GM23338 (cell line): Measurements from ENCODE around the gene RBM38. TPM values are rescaled to one million over a fixed set of nuclear protein-coding genes. Genes with fewer than 3 reads are reported as not detected.
A peak's percentile ranks its signal among the peaks of the same experiment; 100 is the strongest.

Experiments used
- ATAC-seq: fragments of 200-7000 bp; cut with Tn5 transposase; 3 replicates; pipeline ENCODE4 v1.9.1; 2020
- DNase-seq: peaks from one replicate; pipeline ENCODE4 v3.0.0-alpha.2; 2015; ENCODE audit warnings: low spot score
- H2AFZ ChIP-seq: fragments of 200-600 bp; sonication (generic); 2 replicates; pipeline ENCODE4 v1.8.0; 2016; ENCODE audit warnings: antibody characterized with exemption, mild to moderate bottlenecking, moderate library complexity
- H3F3A ChIP-seq: fragments of 200-600 bp; sonication (generic); replicated peaks from 2 replicates; pipeline ENCODE4 v1.8.0; 2017; ENCODE audit warnings: antibody characterized with exemption, mixed run types, low read depth
- H3K27ac ChIP-seq: fragments of 200-600 bp; sonication (generic); 2 replicates; pipeline ENCODE4 v1.6.1; 2016; ENCODE audit warnings: low read depth
- H3K27me3 ChIP-seq: fragments of 200-600 bp; sonication (generic); 2 replicates; pipeline ENCODE4 v1.8.0; 2016; ENCODE audit warnings: mild to moderate bottlenecking, mixed run types, moderate library complexity; ENCODE audit not compliant: insufficient read depth
- H3K36me3 ChIP-seq: fragments of 200-600 bp; sonication (generic); 2 replicates; pipeline ENCODE4 v1.8.0; 2016; ENCODE audit warnings: mild to moderate bottlenecking; ENCODE audit not compliant: insufficient read depth
- H3K4me1 ChIP-seq: fragments of 200-600 bp; sonication (generic); 2 replicates; pipeline ENCODE4 v1.8.0; 2016; ENCODE audit warnings: mild to moderate bottlenecking, moderate library complexity; ENCODE audit not compliant: insufficient read depth
- H3K4me2 ChIP-seq: fragments of 200-600 bp; sonication (generic); 2 replicates; pipeline ENCODE4 v1.7.1; 2017; ENCODE audit warnings: mixed run types
- H3K4me3 ChIP-seq: fragments of 200-600 bp; sonication (generic); 2 replicates; pipeline ENCODE4 v1.6.1; 2016; ENCODE audit warnings: mixed run types
- H3K79me2 ChIP-seq: fragments of 200-600 bp; sonication (generic); replicated peaks from 2 replicates; pipeline ENCODE4 v1.8.0; 2017; ENCODE audit warnings: mild to moderate bottlenecking; ENCODE audit not compliant: insufficient read depth
- H3K9me2 ChIP-seq: fragments of 200-600 bp; sonication (generic); 2 replicates; pipeline ENCODE4 v1.8.0; 2017; ENCODE audit not compliant: insufficient read depth
- H4K20me1 ChIP-seq: fragments of 200-600 bp; sonication (generic); replicated peaks from 2 replicates; pipeline ENCODE4 v1.8.0; 2017; ENCODE audit warnings: mild to moderate bottlenecking; ENCODE audit not compliant: insufficient read depth
- H3K27ac Mint-ChIP-seq: 2 replicates; pipeline ENCODE4 v1.8.0; 2020; ENCODE audit warnings: inconsistent platforms, mild to moderate bottlenecking, moderate library complexity, mixed read lengths
- H3K27me3 Mint-ChIP-seq: 3 replicates; pipeline ENCODE4 v1.8.0; 2022; ENCODE audit warnings: low read depth, mild to moderate bottlenecking, moderate library complexity, mixed read lengths, inconsistent platforms; ENCODE audit not compliant: insufficient read depth, poor library complexity
- H3K36me3 Mint-ChIP-seq: 3 replicates; pipeline ENCODE4 v1.8.0; 2021; ENCODE audit warnings: low read depth, mild to moderate bottlenecking, inconsistent platforms, moderate library complexity, mixed read lengths
- H3K4me1 Mint-ChIP-seq: 3 replicates; pipeline ENCODE4 v1.8.0; 2020; ENCODE audit warnings: mild to moderate bottlenecking, inconsistent platforms, mixed read lengths
- H3K4me3 Mint-ChIP-seq: 3 replicates; pipeline ENCODE4 v1.8.0; 2021; ENCODE audit warnings: moderate library complexity, mild to moderate bottlenecking, inconsistent platforms, mixed read lengths
- H3K9me3 Mint-ChIP-seq: 3 replicates; pipeline ENCODE4 v1.8.0; 2020; ENCODE audit warnings: moderate library complexity, mild to moderate bottlenecking, inconsistent platforms, mixed read lengths
- CREB1 ChIP-seq: fragments of 250-450 bp; sonication (Bioruptor Pico); IDR thresholded peaks from 2 replicates; pipeline ENCODE4 v1.5.0; 2020; ENCODE audit warnings: low read depth, mild to moderate bottlenecking, moderate library complexity
- CTCF ChIP-seq, 2 experiments: fragments of 200-600 bp in 1 of 2; sonication (generic) in 1 of 2; conservative IDR thresholded peaks; 2 replicates each; pipeline versions ENCODE4 v1.5.1 to v1.6.1; 2016 to 2017; ENCODE audit warnings: antibody characterized with exemption in 2 of 2, low read depth in 2 of 2, mild to moderate bottlenecking in 2 of 2, moderate library complexity in 1 of 2
- ETS1 ChIP-seq: IDR thresholded peaks from 2 replicates; pipeline ENCODE4 v1.6.1; 2016; ENCODE audit warnings: antibody characterized with exemption
- EZH2 ChIP-seq: fragments of 200-600 bp; sonication (generic); IDR thresholded peaks from one replicate; pipeline ENCODE4 v1.8.0; 2017; ENCODE audit warnings: antibody characterized with exemption, mild to moderate bottlenecking, low read depth; ENCODE audit not compliant: unreplicated experiment
- EZH2phosphoT487 ChIP-seq: fragments of 200-600 bp; sonication (generic); IDR thresholded peaks from one replicate; pipeline ENCODE4 v1.8.1; 2018; ENCODE audit warnings: antibody characterized with exemption; ENCODE audit not compliant: unreplicated experiment
- JUNB ChIP-seq: IDR thresholded peaks from one replicate; pipeline ENCODE4 v1.6.1; 2016; ENCODE audit warnings: antibody characterized with exemption; ENCODE audit not compliant: unreplicated experiment
- NANOG ChIP-seq: IDR thresholded peaks from 2 replicates; pipeline ENCODE4 v1.6.1; 2016; ENCODE audit warnings: antibody characterized with exemption, borderline replicate concordance
- POLR2AphosphoS5 ChIP-seq: IDR thresholded peaks from 2 replicates; pipeline ENCODE4 v1.6.1; 2016; ENCODE audit warnings: antibody characterized with exemption, low read depth
- REST ChIP-seq: IDR thresholded peaks from one replicate; pipeline ENCODE4 v1.6.1; 2018; ENCODE audit warnings: antibody characterized with exemption; ENCODE audit not compliant: unreplicated experiment
- STAT1 ChIP-seq: IDR thresholded peaks from one replicate; pipeline ENCODE4 v1.6.1; 2016; ENCODE audit warnings: antibody characterized with exemption; ENCODE audit not compliant: unreplicated experiment
- ZNF114 ChIP-seq: fragments of 250-450 bp; sonication (Bioruptor Pico); IDR thresholded peaks from 2 replicates; pipeline ENCODE4 v1.5.0; 2020; ENCODE audit warnings: mild to moderate bottlenecking, moderate library complexity
- ZNF331 ChIP-seq: fragments of 250-450 bp; sonication (Bioruptor Pico); IDR thresholded peaks from 2 replicates; pipeline ENCODE4 v1.5.0; 2020; ENCODE audit warnings: low read depth, mild to moderate bottlenecking, moderate library complexity
- ZNF462 ChIP-seq: fragments of 250-450 bp; sonication (Bioruptor Pico); IDR thresholded peaks from 2 replicates; pipeline ENCODE4 v1.5.0; 2020; ENCODE audit warnings: mild to moderate bottlenecking, moderate library complexity
- polyA plus RNA-seq: library from polyadenylated mRNA; unstranded; fragments of >200 nt; fragmentation: Nextera tagmentation; extraction: Ambion mirVana; gene quantifications from 2 replicates; pipeline ENCODE4 v1.2.1, GENCODE V29; 2016
- total RNA-seq: library from RNA; depleted of rRNA; stranded (reverse); fragments of >200 nt; shearing (Covaris generic); gene quantifications from 2 replicates; pipeline ENCODE4 v1.2.3, GENCODE V29; 2014

RBM38 gene
- total and polyA plus RNA-seq, 2 experiments from 2014 or later: 22.9 to 80.5 TPM

DNA sequence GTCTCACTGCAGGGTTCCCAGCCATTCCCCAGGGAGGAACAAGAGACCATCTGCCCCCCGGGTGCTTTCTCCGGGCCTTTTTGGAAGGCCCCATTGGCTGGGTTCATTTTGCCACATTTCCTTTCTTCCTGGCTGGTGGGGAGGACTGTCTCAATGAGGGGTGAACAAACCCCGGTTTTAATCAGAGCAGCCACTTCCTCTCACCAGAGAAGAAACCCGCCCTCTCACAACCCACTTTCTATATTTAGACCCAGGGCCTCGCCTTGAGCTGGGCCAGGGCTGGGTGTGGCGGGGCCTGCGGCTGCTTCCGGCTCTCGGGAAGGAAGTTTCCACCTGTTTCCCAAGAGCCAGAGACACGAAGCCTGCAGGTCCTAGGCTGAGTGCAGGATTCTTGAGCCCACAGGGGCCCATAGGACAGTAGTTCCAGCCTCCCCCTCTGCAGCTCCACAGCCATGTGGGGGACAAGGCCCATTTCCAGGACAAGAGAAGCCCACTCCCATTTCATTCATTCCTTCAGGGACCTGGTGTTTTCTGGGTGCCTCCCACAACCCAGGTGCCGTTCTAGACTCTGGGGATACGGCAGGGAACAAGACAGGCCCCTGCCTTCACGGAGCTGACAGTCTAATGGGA is 41.8 kb downstream of the RBM38 start:
- H3K4me3 Mint-ChIP-seq: no peak overlapping the region
- H3K27me3 Mint-ChIP-seq: peaks cover 11% of the 10 kb centered on the region
- no peaks in the 10 kb centered on the region for H3K9me2 ChIP-seq
- DNase-seq: no peak
- no peaks in the 10 kb centered on the region for H3F3A ChIP-seq
- peaks cover 15% of the 10 kb centered on the region for H3K4me1 Mint-ChIP-seq
- H3K36me3 Mint-ChIP-seq: no peaks in the 10 kb centered on the region
- no peak overlapping the region for H3K4me2 ChIP-seq
- TF ChIP-seq ZNF114 (no peak), POLR2AphosphoS5 (no peak), ZNF462 (no peak), CTCF (conservative IDR thresholded peaks at IDR 0.05; ENCODE audit: low read depth in 2 of 2) (no peak), NANOG (no peak), ZNF331 (CRISPR knock-in tag) (no peak), CREB1 (CRISPR knock-in tag) (no peak), EZH2phosphoT487 (no peak), JUNB (no peak), EZH2 (no peak), REST (no peak), ETS1 (no peak), STAT1 (no peak)
- no peak for ATAC-seq
- no peaks in the 10 kb centered on the region for H3K27me3 ChIP-seq
- no peaks in the 10 kb centered on the region for H3K79me2 ChIP-seq
- H3K36me3 ChIP-seq: no peaks in the 10 kb centered on the region
- no peak overlapping the region for H3K4me3 ChIP-seq
- H3K27ac Mint-ChIP-seq: 0 out of 2 replicates have a peak overlapping the region, but pooled peaks have one; percentile 11
- H2AFZ ChIP-seq: no peak overlapping the region; the same call in 1 of the 2 replicates
- H3K4me1 ChIP-seq: no peaks in the 10 kb centered on the region
- no peak overlapping the region for H3K27ac ChIP-seq
- no peaks in the 10 kb centered on the region for H4K20me1 ChIP-seq
- no peaks in the 10 kb centered on the region for H3K9me3 Mint-ChIP-seq
